ENCODE results near the gene BAG1.

DNA sequence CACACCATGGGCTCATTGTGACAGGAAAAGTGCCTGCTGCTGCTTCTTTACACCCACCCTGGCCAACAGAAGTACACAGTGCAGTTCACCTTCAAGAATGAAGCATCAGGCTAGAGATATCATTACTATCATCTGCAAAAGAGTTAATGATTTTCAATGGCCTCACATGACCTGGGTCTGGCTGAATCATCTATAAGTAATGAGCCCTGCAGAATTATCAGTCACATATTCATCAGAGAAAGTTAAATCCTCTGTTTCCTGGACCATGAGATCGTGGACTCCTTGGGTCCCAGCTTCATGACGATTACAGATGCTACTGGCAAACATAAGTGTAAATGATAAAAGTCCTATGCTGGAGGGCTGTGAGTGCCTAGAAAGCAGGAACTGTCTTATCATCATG lies 8.3 kb downstream of the BAG1 start:
- TF ChIP-seq, protein P1, sequence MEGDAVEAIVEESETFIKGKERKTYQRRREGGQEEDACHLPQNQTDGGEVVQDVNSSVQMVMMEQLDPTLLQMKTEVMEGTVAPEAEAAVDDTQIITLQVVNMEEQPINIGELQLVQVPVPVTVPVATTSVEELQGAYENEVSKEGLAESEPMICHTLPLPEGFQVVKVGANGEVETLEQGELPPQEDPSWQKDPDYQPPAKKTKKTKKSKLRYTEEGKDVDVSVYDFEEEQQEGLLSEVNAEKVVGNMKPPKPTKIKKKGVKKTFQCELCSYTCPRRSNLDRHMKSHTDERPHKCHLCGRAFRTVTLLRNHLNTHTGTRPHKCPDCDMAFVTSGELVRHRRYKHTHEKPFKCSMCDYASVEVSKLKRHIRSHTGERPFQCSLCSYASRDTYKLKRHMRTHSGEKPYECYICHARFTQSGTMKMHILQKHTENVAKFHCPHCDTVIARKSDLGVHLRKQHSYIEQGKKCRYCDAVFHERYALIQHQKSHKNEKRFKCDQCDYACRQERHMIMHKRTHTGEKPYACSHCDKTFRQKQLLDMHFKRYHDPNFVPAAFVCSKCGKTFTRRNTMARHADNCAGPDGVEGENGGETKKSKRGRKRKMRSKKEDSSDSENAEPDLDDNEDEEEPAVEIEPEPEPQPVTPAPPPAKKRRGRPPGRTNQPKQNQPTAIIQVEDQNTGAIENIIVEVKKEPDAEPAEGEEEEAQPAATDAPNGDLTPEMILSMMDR (conservative IDR thresholded peaks at IDR 0.05; ENCODE audit: low read depth in 2 of 2), result no peak
- TF ChIP-seq EZH2 (IDR thresholded peaks at IDR 0.05; ENCODE audit: low read depth, unreplicated experiment) (no peak), POLR2AphosphoS5 (IDR thresholded peaks at IDR 0.05; ENCODE audit: low read depth) (no peak), ZNF331 (CRISPR knock-in tag; IDR thresholded peaks at IDR 0.05; ENCODE audit: low read depth) (no peak), JUNB (IDR thresholded peaks at IDR 0.05; ENCODE audit: unreplicated experiment) (no peak)
- TF ChIP-seq, protein P2, sequence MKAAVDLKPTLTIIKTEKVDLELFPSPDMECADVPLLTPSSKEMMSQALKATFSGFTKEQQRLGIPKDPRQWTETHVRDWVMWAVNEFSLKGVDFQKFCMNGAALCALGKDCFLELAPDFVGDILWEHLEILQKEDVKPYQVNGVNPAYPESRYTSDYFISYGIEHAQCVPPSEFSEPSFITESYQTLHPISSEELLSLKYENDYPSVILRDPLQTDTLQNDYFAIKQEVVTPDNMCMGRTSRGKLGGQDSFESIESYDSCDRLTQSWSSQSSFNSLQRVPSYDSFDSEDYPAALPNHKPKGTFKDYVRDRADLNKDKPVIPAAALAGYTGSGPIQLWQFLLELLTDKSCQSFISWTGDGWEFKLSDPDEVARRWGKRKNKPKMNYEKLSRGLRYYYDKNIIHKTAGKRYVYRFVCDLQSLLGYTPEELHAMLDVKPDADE (IDR thresholded peaks at IDR 0.05), result no peak
- TF ChIP-seq, protein P3, sequence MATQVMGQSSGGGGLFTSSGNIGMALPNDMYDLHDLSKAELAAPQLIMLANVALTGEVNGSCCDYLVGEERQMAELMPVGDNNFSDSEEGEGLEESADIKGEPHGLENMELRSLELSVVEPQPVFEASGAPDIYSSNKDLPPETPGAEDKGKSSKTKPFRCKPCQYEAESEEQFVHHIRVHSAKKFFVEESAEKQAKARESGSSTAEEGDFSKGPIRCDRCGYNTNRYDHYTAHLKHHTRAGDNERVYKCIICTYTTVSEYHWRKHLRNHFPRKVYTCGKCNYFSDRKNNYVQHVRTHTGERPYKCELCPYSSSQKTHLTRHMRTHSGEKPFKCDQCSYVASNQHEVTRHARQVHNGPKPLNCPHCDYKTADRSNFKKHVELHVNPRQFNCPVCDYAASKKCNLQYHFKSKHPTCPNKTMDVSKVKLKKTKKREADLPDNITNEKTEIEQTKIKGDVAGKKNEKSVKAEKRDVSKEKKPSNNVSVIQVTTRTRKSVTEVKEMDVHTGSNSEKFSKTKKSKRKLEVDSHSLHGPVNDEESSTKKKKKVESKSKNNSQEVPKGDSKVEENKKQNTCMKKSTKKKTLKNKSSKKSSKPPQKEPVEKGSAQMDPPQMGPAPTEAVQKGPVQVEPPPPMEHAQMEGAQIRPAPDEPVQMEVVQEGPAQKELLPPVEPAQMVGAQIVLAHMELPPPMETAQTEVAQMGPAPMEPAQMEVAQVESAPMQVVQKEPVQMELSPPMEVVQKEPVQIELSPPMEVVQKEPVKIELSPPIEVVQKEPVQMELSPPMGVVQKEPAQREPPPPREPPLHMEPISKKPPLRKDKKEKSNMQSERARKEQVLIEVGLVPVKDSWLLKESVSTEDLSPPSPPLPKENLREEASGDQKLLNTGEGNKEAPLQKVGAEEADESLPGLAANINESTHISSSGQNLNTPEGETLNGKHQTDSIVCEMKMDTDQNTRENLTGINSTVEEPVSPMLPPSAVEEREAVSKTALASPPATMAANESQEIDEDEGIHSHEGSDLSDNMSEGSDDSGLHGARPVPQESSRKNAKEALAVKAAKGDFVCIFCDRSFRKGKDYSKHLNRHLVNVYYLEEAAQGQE (IDR thresholded peaks at IDR 0.05; ENCODE audit: unreplicated experiment), result no peak
